Endothelial cell (in vitro differentiated cells): Measurements from ENCODE around the gene UBE2Q2. TPM values are rescaled to one million over a fixed set of nuclear protein-coding genes. Genes with fewer than 3 reads are reported as not detected.

ENCODE experiments used
- DNase-seq: peaks from one replicate; pipeline ENCODE4 v3.0.0; 2021; ENCODE audit warnings: low spot score
- H3K27ac Mint-ChIP-seq: one replicate; pipeline ENCODE4 v1.8.0; 2021; ENCODE audit warnings: mixed read lengths, inconsistent platforms; ENCODE audit not compliant: unreplicated experiment
- H3K27me3 Mint-ChIP-seq: one replicate; pipeline ENCODE4 v1.8.0; 2021; ENCODE audit warnings: mild to moderate bottlenecking, moderate library complexity, mixed read lengths, inconsistent platforms; ENCODE audit not compliant: unreplicated experiment
- H3K36me3 Mint-ChIP-seq: one replicate; pipeline ENCODE4 v1.8.0; 2021; ENCODE audit warnings: mild to moderate bottlenecking, low read depth, mixed read lengths, inconsistent platforms; ENCODE audit not compliant: unreplicated experiment
- H3K4me1 Mint-ChIP-seq: one replicate; pipeline ENCODE4 v1.8.0; 2021; ENCODE audit warnings: mild to moderate bottlenecking, mixed read lengths, inconsistent platforms; ENCODE audit not compliant: unreplicated experiment
- H3K4me3 Mint-ChIP-seq: one replicate; pipeline ENCODE4 v1.8.0; 2021; ENCODE audit warnings: mild to moderate bottlenecking, mixed read lengths, inconsistent platforms; ENCODE audit not compliant: unreplicated experiment
- H3K9me3 Mint-ChIP-seq: one replicate; pipeline ENCODE4 v1.8.0; 2021; ENCODE audit warnings: mixed read lengths, inconsistent platforms; ENCODE audit not compliant: unreplicated experiment
- CTCF ChIP-seq: fragments of 200-600 bp; sonication (generic); IDR thresholded peaks from one replicate; pipeline ENCODE4 v1.5.0; 2021; ENCODE audit warnings: antibody characterized with exemption; ENCODE audit not compliant: unreplicated experiment
- total RNA-seq: library from RNA; stranded (reverse); fragmentation: NEBNext Ultra II Directional; extraction: Animal tissue kit (Norgen Biotek cat#: 25700); gene quantifications from one replicate; pipeline ENCODE4 v1.2.1, GENCODE V29; 2021; ENCODE audit not compliant: unreplicated experiment

UBE2Q2 gene
- total RNA-seq, 1 donor from 2014 or later: 28.9 TPM

GRCh38 chr15:75841626-75842025 lies 1.6 kb upstream of the UBE2Q2 start:
- Mint-ChIP-seq H3K36me3 (peaks cover 11% of the 10 kb centered on the region), H3K4me1 (peaks cover 18% of the 10 kb centered on the region), H3K27me3 (peaks cover 9% of the 10 kb centered on the region), H3K4me3 (peak overlapping the region; percentile 66), H3K27ac (peak overlapping the region; percentile 26), H3K9me3 (no peaks in the 10 kb centered on the region)
- DNase-seq: no peak
- no peak for TF ChIP-seq CTCF

- peaks cover 27% of the 10 kb centered on the region for H3K4me1 Mint-ChIP-seq
- DNase-seq: peak; percentile 58
- no peaks in the 10 kb centered on the region for H3K9me3 Mint-ChIP-seq
These were observed 683 bp downstream of the UBE2Q2 start for GRCh38 chr15:75843678-75844581.

GRCh38 chr15:75844629-75845335 lies 1.5 kb downstream of the UBE2Q2 start:
- Mint-ChIP-seq H3K27me3 (peaks cover 9% of the 10 kb centered on the region), H3K36me3 (peaks cover 11% of the 10 kb centered on the region), H3K27ac (peak overlapping the region; percentile 83), H3K4me3 (peak overlapping the region; percentile 98), H3K9me3 (no peaks in the 10 kb centered on the region), H3K4me1 (peaks cover 27% of the 10 kb centered on the region)
- DNase-seq: no peak
- TF ChIP-seq CTCF: no peak

More at GRCh38 chr15:75843678-75844581, 683 bp downstream of the UBE2Q2 start:
- H3K4me3 Mint-ChIP-seq: peak overlapping the region; percentile 98
- TF ChIP-seq CTCF: no peak
- H3K27ac Mint-ChIP-seq: peak overlapping the region; percentile 83
- peaks cover 11% of the 10 kb centered on the region for H3K36me3 Mint-ChIP-seq
- H3K27me3 Mint-ChIP-seq: peaks cover 9% of the 10 kb centered on the region

GRCh38 chr15:75849167-75849566 lies 5.9 kb downstream of the UBE2Q2 start:
- no peak overlapping the region for H3K27ac Mint-ChIP-seq
- no peak overlapping the region for H3K4me3 Mint-ChIP-seq
- no peaks in the 10 kb centered on the region for H3K9me3 Mint-ChIP-seq
- peaks cover 2% of the 10 kb centered on the region for H3K27me3 Mint-ChIP-seq
- no peak for TF ChIP-seq CTCF
- no peak for DNase-seq
- peaks cover 10% of the 10 kb centered on the region for H3K36me3 Mint-ChIP-seq
- H3K4me1 Mint-ChIP-seq: peaks cover 44% of the 10 kb centered on the region
